Measurements from ENCODE around the gene KIFAP3. TPM values are rescaled to one million over a fixed set of nuclear protein-coding genes. Genes with fewer than 3 reads are reported as not detected.

Gene KIFAP3
- total RNA-seq, 1 experiment from 2014 or later = 20.0 TPM

GRCh38 chr1:169886422-169886821 lies 188.1 kb downstream of the KIFAP3 start:
- CTCF ChIA-PET = no interaction called here
- peaks cover 20% of the 10 kb centered on the region for H3K4me1 ChIP-seq (ENCODE audit: control insufficient read depth, insufficient read depth, low read length)
- in situ Hi-C loops (cut with HindIII; ENCODE audit: low pct_unique_long_range_greater_than_20kb, low sequenced_read_pairs) (no loop called here), intact Hi-C loops (cut with micrococcal nuclease; ENCODE audit: unreplicated experiment) (no loop called here)
- TF ChIP-seq TCF7L2 (IDR thresholded peaks at IDR 0.05; ENCODE audit: low read depth, low read length) = no peak
- no peak for TF ChIP-seq CTCF (IDR thresholded peaks at IDR 0.05)
- TF ChIP-seq REST (IDR thresholded peaks at IDR 0.05; ENCODE audit: insufficient read depth in 1 of 2, low read depth in 2 of 2, low read length in 1 of 2) = no peak
- TF ChIP-seq SIN3A (IDR thresholded peaks at IDR 0.05; ENCODE audit: borderline replicate concordance, insufficient read depth, low read depth, low read length) = no peak
- no peak for TF ChIP-seq POLR2AphosphoS5 (IDR thresholded peaks at IDR 0.05; ENCODE audit: low read depth, low read length)
- POLR2A ChIA-PET = interaction anchor here (0.6 kb wide), 1 partner anchor 25 kb away, joined by 7 read pairs; no protein-coding TSS in a partner anchor
- no peak for ATAC-seq
- peaks cover 11% of the 10 kb centered on the region for H3K36me3 ChIP-seq (ENCODE audit: control insufficient read depth, insufficient read depth, low read length)
- DNase-seq (ENCODE audit: low read depth, low spot score) = no peak
- no peaks in the 10 kb centered on the region for H3K27me3 ChIP-seq (ENCODE audit: control insufficient read depth, insufficient read depth, low read length)
- no peak overlapping the region for H3K27ac ChIP-seq (ENCODE audit: low read length)
- no TSS peak for BruUV-seq (replicated peaks)
- no peak overlapping the region for H3K4me3 ChIP-seq (ENCODE audit: low read depth in 2 of 2, low read length in 2 of 2)
- no peaks in the 10 kb centered on the region for H3K9me3 ChIP-seq (ENCODE audit: control insufficient read depth, insufficient read depth, low read depth, low read length)

GRCh38 chr1:169885207-169885606 lies 189.3 kb downstream of the KIFAP3 start:
- intact Hi-C loops (cut with micrococcal nuclease; ENCODE audit: unreplicated experiment) (no loop called here), in situ Hi-C loops (cut with HindIII; ENCODE audit: low pct_unique_long_range_greater_than_20kb, low sequenced_read_pairs) (no loop called here)
- DNase-seq (ENCODE audit: low read depth, low spot score) (no peak), ATAC-seq (no peak)
- no peak overlapping the region for H3K27ac ChIP-seq (ENCODE audit: low read length)
- BruUV-seq (replicated peaks) = no TSS peak
- CTCF ChIA-PET = no interaction called here
- TF ChIP-seq TCF7L2 (IDR thresholded peaks at IDR 0.05; ENCODE audit: low read depth, low read length) = no peak
- TF ChIP-seq CTCF (IDR thresholded peaks at IDR 0.05) = no peak
- TF ChIP-seq SIN3A (IDR thresholded peaks at IDR 0.05; ENCODE audit: borderline replicate concordance, insufficient read depth, low read depth, low read length) = no peak
- no peak for TF ChIP-seq POLR2AphosphoS5 (IDR thresholded peaks at IDR 0.05; ENCODE audit: low read depth, low read length)
- no peak for TF ChIP-seq REST (IDR thresholded peaks at IDR 0.05; ENCODE audit: insufficient read depth in 1 of 2, low read depth in 2 of 2, low read length in 1 of 2)
- no peaks in the 10 kb centered on the region for H3K9me3 ChIP-seq (ENCODE audit: control insufficient read depth, insufficient read depth, low read depth, low read length)
- peaks cover 9% of the 10 kb centered on the region for H3K4me1 ChIP-seq (ENCODE audit: control insufficient read depth, insufficient read depth, low read length)
- no peaks in the 10 kb centered on the region for H3K27me3 ChIP-seq (ENCODE audit: control insufficient read depth, insufficient read depth, low read length)
- H3K36me3 ChIP-seq (ENCODE audit: control insufficient read depth, insufficient read depth, low read length) = peaks cover 11% of the 10 kb centered on the region
- POLR2A ChIA-PET = no interaction called here
- H3K4me3 ChIP-seq (ENCODE audit: low read depth in 2 of 2, low read length in 2 of 2) = no peak overlapping the region
